GM21528 (cell line): ENCODE results near the gene SFXN4.
"Not testable (repeated sequence)": the region's sequence is repeated elsewhere in the genome, so short reads cannot be mapped to it uniquely, and the experiment has no call there.

Experiments
- ATAC-seq: cut with Tn5 transposase; IDR thresholded peaks from one replicate; pipeline ENCODE4 v1.9.1; 2021; ENCODE audit warnings: mild to moderate bottlenecking, moderate library complexity; ENCODE audit not compliant: unreplicated experiment, low FRiP score

SFXN4 gene

DNA sequence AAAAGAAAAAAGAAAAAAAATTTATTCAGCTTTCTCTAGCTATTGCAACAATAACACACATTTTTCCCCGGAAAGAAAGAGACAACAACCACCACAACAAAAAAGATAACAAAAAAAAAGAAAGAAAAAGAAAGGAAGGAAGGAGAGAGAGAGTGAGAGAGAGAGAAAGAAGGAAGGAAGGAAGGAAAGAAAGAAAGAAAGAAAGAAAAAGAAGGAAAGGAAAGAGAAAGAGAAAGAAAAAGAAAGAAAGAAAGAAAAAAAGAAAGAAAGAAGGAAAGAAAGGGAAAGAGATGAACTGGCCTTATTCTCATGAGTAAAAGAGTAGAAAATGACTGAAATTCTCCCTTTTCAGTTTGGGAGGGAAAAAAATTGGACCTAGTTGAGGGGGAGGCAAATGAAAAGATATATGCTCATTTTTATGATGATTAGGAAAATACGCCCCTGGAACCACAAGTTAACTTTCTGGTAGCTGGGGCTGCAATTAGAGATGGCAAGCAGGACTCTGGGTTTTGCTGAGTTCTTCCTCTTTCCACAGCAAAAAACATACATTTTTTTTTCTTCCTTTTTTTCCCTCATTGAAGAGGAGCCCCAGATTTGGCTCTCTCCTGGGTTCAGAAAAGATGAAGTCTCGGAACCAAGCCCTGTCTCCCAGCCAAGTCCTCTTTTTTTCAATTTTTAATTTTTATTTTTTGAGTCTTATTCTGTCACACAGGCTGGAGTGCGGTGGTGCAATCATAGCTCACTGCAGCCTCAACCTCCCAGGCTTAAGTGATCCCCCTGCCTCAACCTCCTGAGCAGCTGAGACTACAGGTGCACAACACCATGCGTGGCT is 25.7 kb upstream of the SFXN4 start:
- no peak for ATAC-seq

DNA sequence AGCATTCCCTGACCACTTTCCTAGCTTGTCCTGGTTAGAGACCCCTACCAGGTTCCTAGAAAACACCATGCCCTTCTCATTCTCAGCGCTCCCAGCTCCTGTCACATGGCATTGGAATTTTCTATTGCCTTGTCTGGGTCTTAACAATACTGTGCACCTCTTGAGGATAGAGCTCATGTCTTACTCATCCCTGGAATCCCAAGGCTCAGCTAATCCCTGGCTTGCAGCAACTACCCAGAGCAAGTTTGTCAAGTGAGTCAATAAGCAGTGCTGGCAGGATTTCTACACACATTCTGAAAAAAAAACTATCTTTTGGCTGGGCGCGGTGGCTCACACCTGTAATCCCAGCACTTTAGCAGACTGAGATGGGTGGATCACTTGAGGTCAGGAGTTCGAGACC is 24.8 kb upstream of the SFXN4 start:
- no peak for ATAC-seq

DNA sequence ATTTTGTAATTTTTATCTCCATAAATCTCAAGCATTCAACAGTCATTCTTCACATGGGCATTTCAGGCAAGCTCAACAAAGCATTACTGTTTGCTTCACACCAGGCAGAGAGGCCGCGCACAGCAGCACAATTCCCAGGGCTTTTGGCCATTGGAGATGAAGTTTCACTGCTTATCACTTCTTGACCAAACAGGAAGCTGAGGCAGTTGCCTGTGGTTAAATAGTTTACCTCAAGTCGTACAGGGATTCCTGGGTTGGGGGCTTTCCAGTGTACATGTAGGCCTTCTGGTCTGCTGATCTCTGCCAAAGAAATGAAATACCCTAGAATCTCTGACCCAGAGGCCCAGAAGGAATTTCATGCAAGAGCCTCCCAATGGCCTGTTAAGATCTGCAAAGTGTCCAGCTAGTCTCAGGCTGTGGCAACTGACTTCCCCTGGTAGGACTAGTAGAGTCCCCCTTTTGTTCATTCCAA is 24.3 kb upstream of the SFXN4 start:
- no peak for ATAC-seq

DNA sequence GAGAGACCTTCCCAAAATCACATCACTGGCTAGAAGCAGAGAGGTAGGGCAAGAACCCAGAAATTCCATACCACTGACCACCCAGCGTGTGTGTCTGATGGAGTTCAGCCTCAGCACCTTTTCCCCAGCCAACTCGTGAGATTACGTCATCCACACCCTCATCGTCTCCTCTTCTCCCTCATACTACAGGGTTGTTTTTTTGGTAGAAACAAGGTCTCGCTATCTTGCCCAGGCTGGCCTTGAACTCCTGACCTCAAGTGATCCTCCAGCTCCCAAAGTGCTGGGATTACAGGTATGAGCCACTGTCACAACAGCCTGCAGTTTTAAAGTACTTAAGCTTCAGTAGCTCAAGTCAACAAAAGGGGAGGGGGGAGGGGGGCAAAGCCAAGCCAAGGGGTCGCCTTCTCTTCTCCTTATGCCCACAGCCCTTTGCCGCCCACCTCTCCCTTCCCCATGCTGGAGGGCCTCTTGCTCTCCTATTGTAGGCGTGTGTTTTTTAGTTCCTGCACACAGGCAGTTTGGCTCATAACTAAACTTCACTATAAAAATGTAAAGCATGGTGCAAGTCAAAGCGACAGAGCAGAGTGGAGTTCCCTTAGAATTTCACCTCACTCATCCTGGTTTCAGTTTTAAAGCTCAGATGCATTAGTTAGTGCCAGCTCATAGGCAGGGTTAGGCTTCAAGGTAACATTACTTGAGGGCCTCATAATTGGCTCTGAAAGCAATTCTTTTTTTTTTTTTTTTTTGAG is 18.3 kb upstream of the SFXN4 start:
- no peak for ATAC-seq

DNA sequence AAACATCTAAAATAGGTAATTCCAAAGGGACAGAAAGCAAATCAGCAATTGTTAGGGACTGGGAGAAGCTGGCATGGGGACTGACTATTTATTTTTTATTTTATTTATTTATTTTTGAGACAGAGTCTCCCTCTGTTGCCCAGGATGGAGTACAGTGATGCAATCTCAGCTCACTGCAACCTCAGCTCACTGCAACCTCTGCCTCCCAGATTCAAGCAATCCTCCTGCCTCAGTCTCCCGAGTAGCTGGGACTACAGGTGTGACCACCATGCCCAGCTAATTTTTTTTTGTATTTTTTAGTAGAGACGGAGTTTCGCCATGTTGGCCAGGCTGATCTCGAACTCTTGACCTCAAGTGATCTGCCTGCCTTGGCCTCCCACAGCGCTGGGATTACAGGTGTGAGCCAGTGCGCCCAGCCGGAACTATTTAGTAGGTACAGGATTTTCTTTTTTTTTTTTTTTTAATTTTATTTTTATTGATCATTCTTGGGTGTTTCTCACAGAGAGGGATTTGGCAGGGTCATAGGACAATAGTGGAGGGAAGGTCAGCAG is 15.4 kb upstream of the SFXN4 start:
- not testable (repeated sequence) for ATAC-seq

DNA sequence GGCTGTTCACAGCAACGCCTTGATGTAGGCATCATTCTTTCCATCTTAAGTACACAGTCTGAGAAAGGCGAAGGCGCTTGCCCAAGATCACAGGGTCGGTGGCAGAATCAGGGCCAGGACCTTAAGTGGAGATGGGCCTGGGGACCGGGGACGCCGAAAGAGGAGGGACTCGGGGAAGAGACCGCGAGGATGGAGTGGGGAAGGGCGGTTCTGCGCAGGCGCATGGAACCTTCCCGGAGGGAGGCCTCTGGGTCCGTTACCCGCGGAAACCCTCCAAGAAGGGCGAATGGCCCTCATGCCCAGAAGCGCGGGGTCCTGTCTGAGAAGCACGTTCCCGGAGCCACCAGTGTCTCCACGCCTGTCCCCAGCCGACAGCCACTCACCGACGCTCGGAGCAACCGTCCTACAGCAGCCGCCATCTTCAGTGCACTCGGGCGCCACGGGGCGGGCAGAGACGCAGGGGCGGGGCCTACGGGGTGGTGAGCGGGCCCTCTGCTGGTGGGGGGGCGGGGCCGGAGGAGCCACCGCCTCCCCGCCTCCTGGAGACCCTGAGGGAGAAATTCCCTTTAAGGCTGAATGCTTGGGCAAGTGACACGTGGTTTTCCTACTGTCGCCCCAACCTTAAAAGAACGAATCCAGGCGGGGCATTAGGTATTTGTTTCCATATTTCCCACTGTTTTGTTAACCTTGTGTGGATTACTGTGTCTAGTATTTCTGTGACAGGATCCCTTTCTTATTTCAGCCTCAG is 13.0 kb upstream of the SFXN4 start, which contains the start of gene PRDX3:
Gene PRDX3 (minus strand): TSS at position 441 of the 748 bp plus-strand sequence. CDS start 22 bp downstream, at position 419.
- ATAC-seq = peak; percentile 93

DNA sequence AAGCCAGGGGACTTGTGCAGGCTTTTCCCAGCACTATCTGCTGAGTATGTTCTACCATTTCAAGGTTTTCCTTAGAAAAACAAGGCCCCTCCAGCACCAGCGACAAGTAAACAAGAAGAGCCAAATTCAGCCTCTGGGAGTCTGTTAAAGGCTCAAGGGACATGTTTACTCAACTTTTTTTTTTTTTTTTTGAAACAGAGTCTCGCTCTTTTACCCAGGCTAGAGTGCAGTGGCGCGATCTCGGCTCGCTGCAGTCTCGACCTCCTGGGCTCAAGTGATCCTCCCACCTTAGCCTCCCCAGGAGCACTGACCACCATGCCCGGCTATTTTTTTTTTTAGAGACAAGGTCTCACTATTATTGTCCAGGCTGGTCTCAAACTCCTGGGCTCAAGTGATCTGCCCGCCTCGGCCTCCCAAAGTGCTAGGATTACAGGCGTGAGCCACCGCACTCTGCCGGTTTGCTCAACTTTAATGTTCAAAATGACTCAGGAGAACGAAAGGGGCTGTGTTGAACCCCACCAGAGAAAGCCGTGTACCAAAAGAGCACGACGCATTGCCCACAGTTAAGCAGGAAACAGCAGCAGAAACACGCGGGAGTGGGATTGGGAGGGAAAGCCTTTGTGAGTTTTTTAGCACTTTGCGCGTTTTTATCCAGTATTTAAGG is 12.3 kb upstream of the SFXN4 start:
- ATAC-seq = peak; percentile 6

DNA sequence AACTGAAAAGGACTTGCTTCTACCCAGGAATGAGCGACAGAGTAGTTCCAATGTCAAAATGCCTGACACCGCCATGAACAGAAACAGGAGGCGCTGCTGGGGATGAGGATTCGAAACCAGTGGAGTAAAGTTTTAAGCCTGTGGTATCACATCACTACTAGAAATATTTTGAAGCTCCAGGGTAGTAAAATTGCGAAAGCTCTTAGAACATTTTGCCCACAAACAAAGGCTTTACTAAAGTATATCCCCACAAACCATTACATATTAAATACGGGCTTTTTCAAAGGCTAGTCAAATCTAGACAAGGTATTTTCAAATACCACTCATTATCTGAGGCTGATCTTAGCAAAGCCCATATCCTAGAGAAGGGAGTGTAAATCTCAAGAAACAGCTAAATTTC is 10.7 kb upstream of the SFXN4 start:
- ATAC-seq = no peak

DNA sequence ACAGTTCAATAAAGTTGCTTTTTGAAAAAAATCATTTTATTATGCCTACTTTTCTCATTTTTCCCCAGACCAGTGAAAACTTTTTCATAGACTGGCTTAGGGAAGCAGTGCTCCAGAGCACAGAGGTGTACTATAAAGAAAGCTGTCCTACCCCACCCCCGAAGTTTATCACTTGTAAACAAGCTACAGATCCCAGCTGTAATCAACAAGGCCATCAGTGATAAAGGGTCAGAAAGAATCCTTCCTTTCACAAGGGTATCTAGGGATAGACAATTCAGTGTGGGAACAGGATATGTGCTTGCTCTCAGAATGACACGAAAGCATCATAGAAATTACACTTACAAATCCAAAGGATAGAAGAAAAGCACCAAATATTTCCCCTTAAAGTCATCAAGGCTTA is 8.6 kb upstream of the SFXN4 start:
- ATAC-seq = no peak

DNA sequence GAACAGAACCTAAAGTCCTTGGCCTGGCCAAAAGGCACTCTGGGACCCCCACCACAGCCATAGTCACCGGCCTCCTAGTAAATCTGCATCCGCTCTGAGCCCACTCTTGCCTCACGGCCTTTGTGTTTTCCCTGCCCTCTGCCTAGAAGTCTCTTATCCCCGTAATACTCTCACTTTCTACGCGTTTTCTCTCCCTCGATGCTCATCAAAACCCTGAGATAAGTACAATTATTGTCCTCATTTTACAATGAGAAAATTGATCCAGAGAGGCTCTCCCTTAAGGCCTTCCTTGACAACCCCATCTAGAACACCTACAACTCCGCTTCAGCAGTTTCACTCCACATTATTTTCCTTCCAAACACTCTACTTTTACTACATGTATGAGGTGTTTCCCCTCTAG is 1.5 kb upstream of the SFXN4 start:
- ATAC-seq = no peak

DNA sequence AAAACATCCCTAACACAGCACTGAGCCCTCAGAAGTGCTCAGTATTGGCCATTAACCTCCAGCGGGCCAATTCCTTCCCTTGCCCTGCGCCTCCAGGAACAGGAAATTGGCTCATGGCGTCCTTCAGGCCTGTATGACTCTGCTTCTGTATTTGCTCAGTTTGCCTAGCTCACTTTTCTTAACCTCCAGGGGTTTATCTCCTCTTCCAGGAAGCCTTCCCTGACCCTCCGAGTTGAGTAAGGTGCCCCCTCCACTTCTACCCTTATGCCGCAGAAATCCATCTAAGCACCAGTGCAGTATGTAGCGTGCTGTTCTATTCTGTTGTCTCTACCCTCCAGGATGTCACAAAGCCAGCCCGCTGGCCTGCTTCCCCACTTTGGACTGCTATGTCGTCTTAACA is 1.1 kb upstream of the SFXN4 start:
- ATAC-seq = no peak

DNA sequence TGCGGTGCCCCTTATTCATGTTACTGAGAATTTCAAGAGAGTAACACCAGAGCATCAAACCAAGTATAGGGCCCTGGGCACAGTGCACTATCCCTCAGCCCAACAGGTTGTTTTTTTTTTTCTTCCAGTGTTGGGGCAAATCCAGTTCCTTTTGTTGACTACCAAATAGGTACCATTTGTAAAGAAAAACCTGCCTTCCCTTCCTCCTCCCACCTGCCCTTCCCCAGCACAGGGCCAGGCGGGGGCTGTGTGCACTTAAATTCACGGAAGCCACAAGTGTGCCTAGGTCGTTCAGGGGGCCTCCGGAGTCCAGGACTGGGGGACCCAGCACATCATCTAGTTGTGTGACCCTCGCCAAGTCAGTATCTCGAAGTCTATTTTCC is 595 bp upstream of the SFXN4 start:
- peak; percentile 8 for ATAC-seq

DNA sequence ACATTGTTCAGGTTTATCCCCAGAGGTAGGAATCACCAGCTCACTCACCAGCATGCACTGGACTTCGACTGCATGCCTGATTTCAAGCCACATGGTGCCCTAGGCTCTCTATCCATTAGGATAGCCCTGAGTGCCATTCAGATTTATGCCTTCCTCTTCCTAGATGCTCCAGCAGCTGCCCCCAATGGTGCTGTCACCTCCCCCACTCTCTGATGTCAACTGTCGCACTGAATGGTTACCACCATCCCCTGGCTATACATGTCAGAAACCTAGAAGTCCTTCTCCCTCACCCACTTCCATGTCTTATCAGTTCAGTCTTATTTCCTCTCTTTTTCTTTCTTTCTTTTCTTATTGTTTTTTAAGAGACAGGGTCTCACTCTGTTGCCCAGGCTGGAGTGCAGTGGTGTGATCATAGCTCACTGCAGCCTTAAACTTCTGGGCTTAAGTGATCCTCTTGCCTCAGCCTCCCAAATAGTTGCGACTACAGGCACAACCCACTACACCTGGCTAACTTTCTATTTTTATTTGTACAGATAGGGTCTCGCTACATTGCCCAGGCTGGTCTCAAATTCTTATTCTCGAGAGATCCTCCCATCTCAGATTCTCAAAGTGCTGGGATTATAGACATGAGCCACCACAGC is 2.9 kb downstream of the SFXN4 start:
- no peak for ATAC-seq

DNA sequence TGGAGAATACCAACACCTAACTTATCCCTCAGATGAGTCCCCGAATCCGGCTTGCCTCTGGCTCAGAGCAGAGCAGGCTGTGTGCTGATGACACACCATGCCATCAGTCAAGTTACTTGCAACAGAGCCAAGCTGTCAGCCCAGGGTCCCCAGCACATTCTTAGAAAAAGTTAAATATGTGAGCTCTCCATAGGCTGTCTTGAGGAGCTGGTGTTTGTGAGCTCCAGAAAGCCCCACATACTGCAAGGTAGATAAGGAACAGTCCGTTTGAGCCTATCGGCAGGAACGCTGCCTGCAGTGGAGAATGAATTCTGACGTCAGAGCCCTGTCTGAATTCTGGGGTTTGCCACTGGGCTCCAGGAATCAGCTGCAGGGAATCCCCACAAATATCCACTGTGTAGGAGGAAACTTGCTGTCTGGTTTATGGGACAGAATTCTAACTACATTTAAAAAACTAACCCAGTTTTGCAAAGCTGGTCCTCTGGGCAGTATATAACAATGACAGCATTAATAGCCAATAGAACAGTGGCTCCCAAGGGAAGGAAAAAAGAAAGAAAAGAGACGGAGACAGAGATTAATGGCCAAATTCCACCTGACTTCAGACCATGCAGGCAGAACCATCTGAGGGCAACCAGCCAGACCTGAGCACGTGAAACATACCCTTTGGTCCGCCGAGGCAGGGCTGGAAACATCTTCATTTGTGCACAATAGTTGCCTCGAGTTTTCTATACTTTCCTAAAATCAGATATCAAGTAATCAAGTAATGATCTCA is 3.6 kb downstream of the SFXN4 start:
- ATAC-seq = no peak

DNA sequence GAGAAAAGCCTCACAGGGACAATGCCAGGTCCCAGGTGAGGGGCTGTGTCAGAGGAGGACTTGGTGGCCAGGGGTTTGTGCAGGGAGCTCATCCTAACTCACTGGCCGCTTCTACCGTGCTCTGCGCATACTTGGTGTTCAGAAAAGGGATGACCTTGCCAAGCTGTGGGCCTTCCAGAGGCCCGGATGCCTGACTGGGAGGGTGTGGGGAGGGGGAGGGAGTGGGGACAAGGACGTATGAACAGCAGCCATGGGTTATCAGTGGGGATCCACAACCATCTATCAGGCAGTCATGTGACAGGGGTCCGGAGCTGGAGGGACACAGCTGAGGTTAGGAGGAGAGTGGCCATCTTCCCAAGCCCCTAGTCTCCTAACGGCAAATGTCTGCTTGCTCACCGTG is 6.2 kb downstream of the SFXN4 start:
- ATAC-seq = no peak

DNA sequence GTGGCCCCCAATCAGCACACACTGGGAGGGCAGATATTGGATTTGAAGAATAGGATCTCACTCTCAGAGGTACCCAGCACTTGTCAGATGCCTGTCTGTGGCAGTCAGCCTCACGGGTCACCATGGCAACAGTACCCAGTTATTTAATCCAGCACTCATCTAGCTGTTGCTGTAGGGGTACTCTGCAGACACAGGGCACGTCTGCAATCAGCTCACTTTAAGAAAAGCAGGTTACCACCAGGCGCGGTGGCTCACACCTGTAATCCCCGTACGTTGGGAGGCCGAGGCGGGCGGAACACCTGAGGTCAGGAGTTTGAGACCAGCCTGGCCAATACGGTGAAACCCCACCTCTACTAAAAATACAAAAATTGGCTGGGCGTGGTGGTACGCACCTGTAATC is 11.9 kb downstream of the SFXN4 start:
- no peak for ATAC-seq

DNA sequence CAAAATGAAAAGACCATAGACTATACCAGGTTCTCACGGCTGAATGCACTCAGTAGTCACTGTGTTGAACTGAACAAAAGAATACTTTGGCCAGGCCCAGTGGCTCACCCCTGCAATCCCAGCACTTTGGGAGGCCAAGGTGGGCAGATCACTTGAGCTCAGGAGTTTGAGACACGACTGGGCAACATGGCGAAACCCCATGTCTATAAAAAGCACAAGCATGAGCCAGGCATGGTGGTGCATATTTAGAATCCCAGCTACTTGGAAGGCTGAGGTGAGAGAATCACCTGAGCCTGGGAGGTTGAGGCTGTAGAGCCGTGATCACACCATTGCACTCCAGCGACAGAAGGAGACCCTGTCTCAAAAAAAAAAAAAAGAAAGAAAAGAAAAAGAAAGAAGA is 12.5 kb downstream of the SFXN4 start:
- no peak for ATAC-seq

DNA sequence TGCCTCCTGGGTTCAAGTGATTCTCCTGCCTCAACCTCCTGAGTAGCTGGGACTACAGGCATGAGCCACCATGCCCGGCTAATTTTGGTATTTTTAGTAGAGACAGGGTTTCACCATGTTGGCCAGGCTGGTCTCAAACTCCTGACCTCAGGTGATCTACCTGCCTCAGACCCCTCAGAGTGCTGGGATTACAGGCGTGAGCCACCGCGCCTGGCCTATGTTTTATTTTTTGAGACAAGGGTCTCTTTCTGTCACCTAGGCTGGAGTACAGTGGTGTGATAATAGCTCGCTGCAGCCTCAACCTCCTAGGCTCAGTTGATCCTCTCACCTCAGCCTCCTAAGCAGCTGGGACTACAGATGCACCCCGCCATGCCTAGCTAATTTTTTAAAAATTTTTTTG is 13.9 kb downstream of the SFXN4 start:
- ATAC-seq = not testable (repeated sequence)

DNA sequence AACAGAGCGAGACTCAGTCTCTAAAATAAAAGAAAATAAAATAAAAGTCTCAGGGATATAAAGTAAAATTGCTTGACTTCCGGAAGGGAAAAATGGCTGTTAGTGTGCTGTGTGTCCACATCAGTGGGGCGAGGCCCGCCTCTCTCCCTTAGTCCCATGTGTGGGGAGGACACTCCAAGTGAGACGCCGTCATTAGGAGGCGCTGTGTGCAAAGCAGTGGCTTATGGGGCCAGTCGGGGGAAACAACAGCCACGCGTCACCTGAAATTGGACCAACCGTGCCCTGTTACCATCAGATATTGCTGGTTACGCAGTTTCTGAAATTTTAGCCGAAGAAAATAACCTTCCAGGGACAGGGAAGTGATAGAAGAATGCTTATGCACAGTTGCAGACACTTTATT is 15.8 kb downstream of the SFXN4 start:
- no peak for ATAC-seq
